HepG2 (cell line): ENCODE results near the gene ZBTB14. TPM values are rescaled to one million over a fixed set of nuclear protein-coding genes. Genes with fewer than 3 reads are reported as not detected.

ENCODE experiments used
- AGO2 ChIP-seq: fragments of 200-400 bp; formaldehyde crosslinking; optimal IDR thresholded peaks from 2 replicates; pipeline ENCODE3; 2017; ENCODE audit warnings: mild to moderate bottlenecking, low read depth, low read length, moderate library complexity
- ASH2L ChIP-seq: fragments of 300-600, 200-600 bp; sonication (generic); IDR thresholded peaks from 2 replicates; pipeline ENCODE4 v1.7.0; 2017; ENCODE audit warnings: low read depth, mild to moderate bottlenecking, moderate library complexity, mixed read lengths, low read length; ENCODE audit not compliant: insufficient read length
- CBX1 ChIP-seq: IDR thresholded peaks from one replicate; pipeline ENCODE4 v1.6.1; 2016; ENCODE audit warnings: antibody characterized with exemption, low read depth
- DNMT1 ChIP-seq: sonication (generic); formaldehyde crosslinking; IDR thresholded peaks from 2 replicates; pipeline ENCODE4 v1.5.1; 2020; ENCODE audit warnings: mild to moderate bottlenecking, missing genetic modification reagents
- DRAP1 ChIP-seq: IDR thresholded peaks from 2 replicates; pipeline ENCODE4 v1.6.1; 2016; ENCODE audit warnings: missing genetic modification reagents, missing compliant biosample characterization
- ELF1 ChIP-seq: sonication (generic); formaldehyde crosslinking; IDR thresholded peaks from 2 replicates; pipeline ENCODE4 v1.4.0; 2020; ENCODE audit warnings: missing genetic modification reagents
- FLYWCH1 ChIP-seq: sonication (generic); formaldehyde crosslinking; IDR thresholded peaks from 2 replicates; pipeline ENCODE4 v1.8.1; 2023; ENCODE audit warnings: mild to moderate bottlenecking, missing genetic modification reagents
- FOSL2 ChIP-seq: sonication (generic); formaldehyde crosslinking; IDR thresholded peaks from 2 replicates; pipeline ENCODE4 v1.4.0; 2020; ENCODE audit warnings: missing genetic modification reagents
- HMG20A ChIP-seq: IDR thresholded peaks from 2 replicates; pipeline ENCODE4 v1.6.1; 2016; ENCODE audit warnings: borderline replicate concordance
- HNRNPLL ChIP-seq: fragments of 200-400 bp; formaldehyde crosslinking; IDR thresholded peaks from 2 replicates; pipeline ENCODE4 v1.6.1; 2017; ENCODE audit warnings: mild to moderate bottlenecking, low read depth, low read length; ENCODE audit not compliant: poor library complexity, severe bottlenecking
- KLF16 ChIP-seq, 2 experiments: sonication (generic) in 1 of 2; formaldehyde crosslinking in 1 of 2; IDR thresholded peaks; 2 replicates each; pipeline versions ENCODE4 v1.6.1 to v1.8.0; 2016 to 2023; ENCODE audit warnings: missing genetic modification reagents in 2 of 2, missing compliant biosample characterization in 1 of 2
- POLR2A ChIP-seq, 2 experiments: IDR thresholded peaks; 2 replicates each; pipeline ENCODE4 v1.6.1; 2011; ENCODE audit warnings: low read depth in 2 of 2, low read length in 2 of 2, mild to moderate bottlenecking in 1 of 2, moderate library complexity in 1 of 2; ENCODE audit not compliant: insufficient read depth in 1 of 2
- SAP130 ChIP-seq: IDR thresholded peaks from 2 replicates; pipeline ENCODE4 v1.6.1; 2016; ENCODE audit warnings: low read depth
- SMAD3 ChIP-seq: sonication (generic); formaldehyde crosslinking; IDR thresholded peaks from 2 replicates; pipeline ENCODE4 v1.4.0; 2020; ENCODE audit warnings: missing genetic modification reagents
- SNAI1 ChIP-seq: sonication (generic); formaldehyde crosslinking; IDR thresholded peaks from 2 replicates; pipeline ENCODE4 v1.5.0; 2020; ENCODE audit warnings: mild to moderate bottlenecking, missing genetic modification reagents, borderline replicate concordance
- SP5 ChIP-seq: IDR thresholded peaks from 2 replicates; pipeline ENCODE4 v1.6.1; 2016; ENCODE audit warnings: low read depth, borderline replicate concordance
- TARDBP ChIP-seq: sonication (generic); formaldehyde crosslinking; IDR thresholded peaks from 2 replicates; pipeline ENCODE4 v1.8.0; 2022; ENCODE audit warnings: mild to moderate bottlenecking, missing genetic modification reagents
- ZBTB21 ChIP-seq: sonication (generic); formaldehyde crosslinking; IDR thresholded peaks from 2 replicates; pipeline ENCODE4 v1.4.0; 2020; ENCODE audit warnings: missing genetic modification reagents
- ZBTB8A ChIP-seq: sonication (generic); formaldehyde crosslinking; IDR thresholded peaks from 2 replicates; pipeline ENCODE4 v1.4.0; 2020; ENCODE audit warnings: mild to moderate bottlenecking, low read depth, missing genetic modification reagents, borderline replicate concordance
- ZNF34 ChIP-seq: sonication (generic); formaldehyde crosslinking; IDR thresholded peaks from 2 replicates; pipeline ENCODE4 v1.4.0; 2020; ENCODE audit warnings: mild to moderate bottlenecking, missing genetic modification reagents, borderline replicate concordance
- ZNF343 ChIP-seq: sonication (generic); formaldehyde crosslinking; IDR thresholded peaks from 2 replicates; pipeline ENCODE4 v1.4.0; 2020; ENCODE audit warnings: mild to moderate bottlenecking, missing genetic modification reagents
- ZNF563 ChIP-seq: sonication (generic); formaldehyde crosslinking; IDR thresholded peaks from 2 replicates; pipeline ENCODE4 v1.8.0; 2022; ENCODE audit warnings: mild to moderate bottlenecking, moderate library complexity, missing genetic modification reagents
- ZNF713 ChIP-seq: sonication (generic); formaldehyde crosslinking; IDR thresholded peaks from 2 replicates; pipeline ENCODE4 v1.4.0; 2020; ENCODE audit warnings: mild to moderate bottlenecking, missing genetic modification reagents
- ZNF747 ChIP-seq: sonication (generic); formaldehyde crosslinking; IDR thresholded peaks from 2 replicates; pipeline ENCODE4 v1.8.1; 2023; ENCODE audit warnings: missing genetic modification reagents, mild to moderate bottlenecking, borderline replicate concordance
- ZNF788 ChIP-seq: sonication (generic); formaldehyde crosslinking; IDR thresholded peaks from 2 replicates; pipeline ENCODE4 v1.5.0; 2020; ENCODE audit warnings: mild to moderate bottlenecking, missing genetic modification reagents, borderline replicate concordance
- polyA plus RNA-seq, 8 experiments: library from polyadenylated mRNA; depleted of rRNA in 3 of 8; stranded (reverse) in 7 of 8; unstranded in 1 of 8; fragments of >200 nt; fragmentation: Illumina TruSeq in 4 of 8; extraction: Trizol in 4 of 8; gene quantifications; 2 replicates each; pipeline versions ENCODE4 v1.2.1 to v1.2.3, GENCODE V29; 2011 to 2016; ENCODE audit warnings: low read depth in 4 of 8, missing spikeins in 1 of 8, mixed read lengths in 1 of 8; ENCODE audit not compliant: insufficient read depth in 1 of 8
- total RNA-seq, 5 experiments: library from RNA; depleted of rRNA; stranded (reverse); fragments of >200 nt; fragmentation: Illumina TruSeq; extraction: Trizol; gene quantifications; 2 replicates each; pipeline ENCODE4 v1.2.3, GENCODE V29; 2016; ENCODE audit warnings: low read depth in 1 of 5
- TF ChIP-seq, protein P1 (sequence below): sonication (generic); formaldehyde crosslinking; IDR thresholded peaks from 2 replicates; pipeline ENCODE4 v1.5.1; 2020; ENCODE audit warnings: mild to moderate bottlenecking, missing genetic modification reagents
- TF ChIP-seq, protein P2 (sequence below): sonication (generic); formaldehyde crosslinking; IDR thresholded peaks from 2 replicates; pipeline ENCODE4 v1.5.0; 2020; ENCODE audit warnings: missing genetic modification reagents, mild to moderate bottlenecking, borderline replicate concordance

The ZBTB14 gene
- total and polyA plus RNA-seq, 2 of the 13 experiments (the other 11 are each of a cell fraction or from before 2014, with no cell fraction given), result 8.0 to 14.4 TPM

DNA sequence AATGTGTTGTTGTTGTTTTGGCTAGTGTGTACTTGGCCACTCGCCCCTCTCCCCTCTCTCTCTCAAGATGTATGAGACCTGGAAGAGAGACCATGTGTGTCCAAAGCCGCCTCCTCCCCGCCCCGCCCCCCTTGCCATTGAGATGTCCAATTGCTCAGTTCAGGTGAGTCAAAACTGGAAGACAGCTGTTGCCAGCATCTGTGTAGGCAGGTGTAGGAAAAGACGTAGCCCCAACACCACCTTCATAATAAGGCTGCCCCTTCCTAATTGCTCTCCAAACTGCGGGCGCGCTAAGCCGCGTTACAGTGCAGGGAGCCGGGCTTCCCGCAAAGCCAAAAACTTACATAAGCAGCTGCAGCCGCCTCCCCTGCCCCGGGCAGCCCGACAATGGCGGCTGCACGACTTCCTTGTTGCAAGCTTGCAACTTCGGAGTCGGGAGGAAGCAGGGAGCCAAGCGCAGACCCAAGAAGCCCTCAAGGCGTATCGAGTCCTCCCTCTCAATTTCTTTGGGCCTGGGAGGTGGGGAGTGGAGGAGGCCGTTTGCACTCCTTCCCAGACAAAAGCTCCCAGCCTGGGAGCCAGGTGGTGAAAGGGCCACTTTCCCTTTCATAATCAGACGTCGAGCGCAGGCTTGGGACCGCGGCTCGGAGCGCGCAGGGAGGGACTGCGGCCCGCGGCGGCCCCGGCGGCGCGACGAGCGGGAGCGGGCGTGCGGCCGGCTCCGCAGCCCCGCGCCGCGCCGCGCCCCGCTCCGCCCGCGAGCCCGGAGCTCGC lies 882 bp downstream of the ZBTB14 start (continued):
- peak; percentile 52 for TF ChIP-seq ASH2L
- peak; percentile 46 for TF ChIP-seq HNRNPLL
- no peak for TF ChIP-seq SP5 (CRISPR knock-in tag)
- peak; percentile 74 for TF ChIP-seq AGO2
- TF ChIP-seq ZNF343 (CRISPR knock-in tag), result 0 out of 2 replicates have a peak, but pooled peaks have one; percentile 38
- TF ChIP-seq SAP130 (CRISPR knock-in tag), result peak; percentile 56
- TF ChIP-seq HMG20A (CRISPR knock-in tag), result no peak
- TF ChIP-seq FOSL2, result no peak
- TF ChIP-seq CBX1, result no peak
- no peak for TF ChIP-seq ZBTB8A (CRISPR knock-in tag)
- TF ChIP-seq, protein P1, sequence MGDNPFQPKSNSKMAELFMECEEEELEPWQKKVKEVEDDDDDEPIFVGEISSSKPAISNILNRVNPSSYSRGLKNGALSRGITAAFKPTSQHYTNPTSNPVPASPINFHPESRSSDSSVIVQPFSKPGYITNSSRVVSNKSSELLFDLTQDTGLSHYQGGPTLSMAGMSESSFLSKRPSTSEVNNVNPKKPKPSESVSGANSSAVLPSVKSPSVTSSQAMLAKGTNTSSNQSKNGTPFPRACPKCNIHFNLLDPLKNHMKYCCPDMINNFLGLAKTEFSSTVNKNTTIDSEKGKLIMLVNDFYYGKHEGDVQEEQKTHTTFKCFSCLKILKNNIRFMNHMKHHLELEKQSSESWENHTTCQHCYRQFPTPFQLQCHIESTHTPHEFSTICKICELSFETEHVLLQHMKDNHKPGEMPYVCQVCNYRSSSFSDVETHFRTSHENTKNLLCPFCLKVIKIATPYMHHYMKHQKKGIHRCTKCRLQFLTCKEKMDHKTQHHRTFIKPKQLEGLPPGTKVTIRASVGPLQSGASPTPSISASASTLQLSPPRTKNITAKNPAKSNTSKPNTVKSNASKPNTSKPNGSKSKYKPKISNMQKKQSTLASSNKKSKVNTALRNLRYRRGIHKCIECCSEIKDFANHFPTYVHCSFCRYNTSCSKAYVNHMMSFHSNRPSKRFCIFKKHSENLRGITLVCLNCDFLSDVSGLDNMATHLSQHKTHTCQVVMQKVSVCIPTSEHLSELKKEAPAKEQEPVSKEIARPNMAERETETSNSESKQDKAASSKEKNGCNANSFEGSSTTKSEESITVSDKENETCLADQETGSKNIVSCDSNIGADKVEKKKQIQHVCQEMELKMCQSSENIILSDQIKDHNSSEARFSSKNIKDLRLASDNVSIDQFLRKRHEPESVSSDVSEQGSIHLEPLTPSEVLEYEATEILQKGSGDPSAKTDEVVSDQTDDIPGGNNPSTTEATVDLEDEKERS (CRISPR knock-in tag), result no peak
- no peak for TF ChIP-seq SMAD3 (CRISPR knock-in tag)
- 0 out of 2 replicates have a peak, but pooled peaks have one; percentile 38 for TF ChIP-seq ZNF713 (CRISPR knock-in tag)
- TF ChIP-seq, protein P2, sequence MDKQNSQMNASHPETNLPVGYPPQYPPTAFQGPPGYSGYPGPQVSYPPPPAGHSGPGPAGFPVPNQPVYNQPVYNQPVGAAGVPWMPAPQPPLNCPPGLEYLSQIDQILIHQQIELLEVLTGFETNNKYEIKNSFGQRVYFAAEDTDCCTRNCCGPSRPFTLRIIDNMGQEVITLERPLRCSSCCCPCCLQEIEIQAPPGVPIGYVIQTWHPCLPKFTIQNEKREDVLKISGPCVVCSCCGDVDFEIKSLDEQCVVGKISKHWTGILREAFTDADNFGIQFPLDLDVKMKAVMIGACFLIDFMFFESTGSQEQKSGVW, result no peak
- TF ChIP-seq ZBTB21 (CRISPR knock-in tag), result no peak
- TF ChIP-seq DNMT1 (CRISPR knock-in tag), result peak; percentile 45; the same call in 1 of the 2 replicates
- 0 out of 2 replicates have a peak, but pooled peaks have one; percentile 44 for TF ChIP-seq ZNF747 (CRISPR knock-in tag)
- 0 out of 2 replicates have a peak, but pooled peaks have one; percentile 32 for TF ChIP-seq ZNF563 (CRISPR knock-in tag)
- TF ChIP-seq POLR2A (IDR thresholded peaks at IDR 0.05; ENCODE audit: insufficient read depth in 1 of 2, low read depth in 2 of 2, low read length in 2 of 2), result peak; percentile 29 to 63; a peak in 1 of 4 replicates
- peak; percentile 62 for TF ChIP-seq ELF1 (CRISPR knock-in tag)
- 0 out of 2 replicates have a peak, but pooled peaks have one; percentile 37 for TF ChIP-seq ZNF34 (CRISPR knock-in tag)
- no peak for TF ChIP-seq DRAP1 (CRISPR knock-in tag)
- TF ChIP-seq SNAI1 (CRISPR knock-in tag), result no peak
- TF ChIP-seq KLF16 (CRISPR knock-in tag; IDR thresholded peaks at IDR 0.05), result peak in 1 of 2 experiments; percentile 51; a peak in 2 of 4 replicates
- TF ChIP-seq ZNF788, result peak; percentile 38; the same call in 1 of the 2 replicates
- TF ChIP-seq TARDBP, result 0 out of 2 replicates have a peak, but pooled peaks have one; percentile 29
- no peak for TF ChIP-seq FLYWCH1 (CRISPR knock-in tag)
